NCI-H526 treated with DMSO at 0.1 percent for 48 hours (cell line): ENCODE results near the gene OCIAD1.
A peak's percentile ranks its signal among the peaks of the same experiment; 100 is the strongest.
"Not testable (repeated sequence)": the region's sequence is repeated elsewhere in the genome, so short reads cannot be mapped to it uniquely, and the experiment has no call there.

ENCODE experiments used
- DNase-seq: peaks from one replicate; lab custom pipeline; 2025; lab: John Stamatoyannopoulos, UW

Gene OCIAD1

GRCh38 chr4:48816971-48817370, 13.9 kb upstream of the OCIAD1 start:
- no peak for DNase-seq

DNA sequence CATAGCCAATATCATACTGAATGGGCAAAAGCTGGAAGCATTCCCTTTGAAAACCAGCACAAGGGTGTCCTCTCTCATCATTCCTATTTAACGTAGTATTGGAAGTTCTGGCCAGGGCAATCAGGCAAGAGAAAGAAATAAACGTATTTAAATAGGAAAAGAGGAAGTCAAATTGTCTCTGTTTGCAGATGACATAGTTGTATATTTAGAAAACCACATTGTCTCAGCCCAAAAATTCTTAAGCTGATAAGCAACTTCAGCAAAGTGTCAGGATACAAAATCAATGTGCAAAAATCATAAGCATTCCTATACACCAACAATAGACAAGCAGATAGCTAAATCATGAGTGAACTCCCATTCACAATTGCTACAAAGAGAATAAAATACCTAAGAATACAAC, 9.5 kb upstream of the OCIAD1 start:
- DNase-seq, result not testable (repeated sequence)

- no peak for DNase-seq
Observed at GRCh38 chr4:48827622-48828021, 3.3 kb upstream of the OCIAD1 start.

DNA sequence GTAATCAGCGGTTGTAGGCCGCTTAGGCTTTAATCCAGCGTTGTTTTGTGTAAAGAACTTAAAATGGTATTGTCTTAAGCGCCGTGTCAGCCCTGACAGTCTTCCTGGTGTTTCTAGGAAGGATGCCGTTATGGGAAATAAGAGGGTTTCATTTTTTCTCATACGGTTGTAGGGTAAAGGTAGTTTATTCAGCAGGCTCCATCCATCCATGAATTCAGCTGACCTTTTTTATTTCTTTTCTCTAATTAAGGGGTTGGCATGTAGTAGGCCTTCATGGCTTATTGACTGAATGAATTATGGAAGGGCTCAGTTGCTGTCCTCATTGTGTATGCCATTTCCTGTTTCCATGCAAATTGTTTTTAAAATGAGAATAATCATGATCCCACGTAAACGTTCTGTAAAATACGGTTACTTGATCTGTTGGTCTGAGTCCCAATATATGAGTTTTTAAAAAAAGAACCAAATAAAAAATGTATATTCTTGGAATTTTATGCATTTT, 693 bp downstream of the OCIAD1 start:
- peak; percentile 58 for DNase-seq

GRCh38 chr4:48832571-48832970, 1.7 kb downstream of the OCIAD1 start:
- DNase-seq, result no peak

GRCh38 chr4:48836658-48837057, 5.8 kb downstream of the OCIAD1 start:
- DNase-seq, result no peak

DNA sequence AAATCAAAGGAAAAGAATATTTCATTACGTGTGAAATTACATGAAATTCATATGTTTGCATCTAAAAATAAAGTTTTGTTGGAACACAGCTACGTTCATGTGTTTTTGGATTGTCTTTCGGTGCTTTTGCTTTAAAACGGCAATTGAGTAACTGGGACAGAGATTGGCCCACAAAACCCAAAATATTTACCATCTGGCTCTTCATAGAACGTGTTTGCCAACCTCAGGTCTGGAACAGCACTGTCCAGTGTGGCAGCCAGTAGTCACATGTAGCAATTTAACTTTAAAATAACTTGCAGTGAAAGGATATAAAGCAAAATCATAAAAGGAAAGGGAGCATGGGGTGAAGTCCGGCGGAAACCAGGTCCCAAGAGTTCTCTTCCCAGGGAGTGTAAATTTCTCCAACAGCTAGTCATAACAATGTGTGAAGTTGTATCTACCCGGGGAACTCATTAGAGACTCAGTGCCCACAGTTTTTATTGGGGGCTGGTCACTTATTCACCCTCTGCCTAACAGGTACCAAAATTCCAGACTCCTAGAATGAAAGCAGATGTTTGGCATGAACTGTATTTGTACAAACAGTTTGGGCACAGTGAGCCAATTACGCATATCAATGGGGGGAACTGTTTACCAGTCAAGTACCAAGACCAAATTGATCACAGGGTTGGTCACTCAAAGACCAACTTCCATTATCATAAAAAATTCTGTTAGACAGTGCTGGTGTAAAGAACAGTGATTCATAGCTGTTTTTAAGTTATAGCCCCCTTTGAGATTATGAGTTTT, 10.3 kb downstream of the OCIAD1 start:
- no peak for DNase-seq

DNA sequence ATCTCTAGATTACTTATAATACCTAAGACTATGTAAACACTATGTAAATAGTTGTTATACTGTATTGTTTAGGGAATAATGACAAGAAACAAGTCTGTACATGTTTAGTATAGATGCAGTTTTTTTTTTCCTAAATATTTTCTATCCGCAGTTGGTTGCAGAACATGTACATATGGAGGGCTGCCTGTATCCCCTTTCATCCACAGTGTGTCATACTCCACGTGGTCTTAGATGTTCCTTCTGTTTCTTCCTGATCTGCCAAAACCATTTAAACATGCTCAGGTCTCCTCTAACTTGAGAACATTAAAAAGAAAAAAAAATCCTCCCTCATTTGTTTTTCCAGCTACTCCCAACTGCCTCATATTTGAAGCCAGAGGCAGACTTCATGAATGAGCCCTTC, 14.0 kb downstream of the OCIAD1 start:
- no peak for DNase-seq

DNA sequence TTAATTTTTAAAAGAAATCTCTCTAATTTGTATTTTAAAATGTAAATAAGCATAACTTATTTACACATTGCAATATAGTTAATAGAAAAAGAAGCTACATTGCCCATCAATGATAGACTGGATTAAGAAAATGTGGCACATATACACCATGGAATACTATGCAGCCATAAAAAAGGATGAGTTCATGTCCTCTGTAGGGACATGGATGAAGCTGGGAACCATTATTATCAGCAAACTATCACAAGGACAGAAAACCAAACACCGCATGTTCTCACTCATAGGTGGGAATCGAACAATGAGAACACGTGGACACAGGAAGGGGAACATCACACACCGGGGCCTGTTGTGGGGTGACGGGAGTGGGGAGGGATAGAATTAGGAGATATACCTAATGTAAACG, 17.9 kb downstream of the OCIAD1 start:
- not testable (repeated sequence) for DNase-seq

- no peak for DNase-seq
Observed at GRCh38 chr4:48851651-48852050, 20.8 kb downstream of the OCIAD1 start.

DNA sequence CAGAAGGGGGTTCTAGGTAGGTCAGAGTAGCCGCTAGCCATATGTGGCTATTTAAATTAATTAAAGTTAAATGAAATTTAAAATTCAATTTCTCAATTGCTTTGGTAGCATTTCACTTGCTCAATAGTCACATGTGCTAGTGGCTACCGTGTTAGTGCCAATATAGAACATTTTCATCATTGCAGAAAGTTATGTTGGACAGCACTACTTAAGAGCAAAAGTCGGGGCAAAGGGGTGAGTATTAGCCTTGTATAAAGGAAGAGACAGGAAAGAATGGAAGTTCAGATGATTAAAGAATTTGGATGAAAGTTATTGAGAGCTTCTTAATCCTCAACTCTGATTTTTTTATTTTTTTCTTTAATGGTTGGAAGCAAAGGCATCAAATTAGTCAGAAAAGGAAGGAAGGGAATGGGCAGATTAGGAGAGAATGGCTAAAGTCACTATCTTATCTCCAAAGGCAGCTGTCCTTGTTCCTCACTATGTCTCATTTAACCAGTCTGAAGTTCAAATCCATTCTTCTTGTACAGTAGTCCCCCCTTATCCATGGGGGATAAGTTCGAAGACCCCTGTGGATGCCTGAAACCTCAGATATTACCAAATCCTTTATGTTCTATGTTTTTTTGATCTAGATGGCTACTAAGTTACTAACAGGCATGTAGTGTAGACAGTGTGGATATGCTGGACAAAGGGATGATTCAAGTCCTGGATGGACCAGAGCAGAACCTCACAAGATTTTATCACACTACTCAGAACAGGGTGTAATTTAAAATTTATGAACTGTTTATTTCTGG, 22.9 kb downstream of the OCIAD1 start:
- DNase-seq, result no peak

DNA sequence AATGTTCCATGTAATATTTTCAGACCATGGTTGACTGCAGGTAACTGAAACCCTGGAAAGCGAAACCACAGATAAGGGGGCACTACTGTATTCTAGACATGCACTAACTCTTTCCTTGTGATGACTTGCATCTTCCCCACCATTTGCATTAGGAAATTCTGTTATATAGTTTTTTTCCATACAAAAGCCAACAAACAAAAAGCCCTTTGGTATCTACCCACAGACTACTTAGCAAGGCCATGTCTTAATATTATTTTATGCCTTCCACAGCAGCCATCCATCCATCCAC, 23.5 kb downstream of the OCIAD1 start:
- DNase-seq, result no peak

GRCh38 chr4:48854982-48855381, 24.1 kb downstream of the OCIAD1 start:
- DNase-seq, result no peak

DNA sequence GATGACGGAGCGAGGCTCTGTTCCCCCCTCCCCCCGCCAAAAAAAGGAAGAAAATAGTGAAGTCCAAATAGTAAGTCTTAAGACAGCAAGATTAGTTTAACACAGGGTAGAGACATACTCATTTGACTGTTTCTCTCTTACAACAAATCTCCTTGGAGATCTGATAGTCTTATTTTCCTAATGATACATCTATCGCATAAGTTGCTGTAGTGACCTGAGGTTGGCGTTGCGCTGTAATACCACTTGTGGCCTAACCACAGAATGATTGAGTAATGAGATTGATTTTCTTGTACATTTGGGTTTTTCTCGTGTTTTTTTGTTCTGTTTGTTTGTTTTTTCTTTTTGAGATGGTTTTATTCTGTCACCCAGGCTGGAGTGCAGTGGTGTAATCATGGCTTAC, 27.2 kb downstream of the OCIAD1 start:
- no peak for DNase-seq

DNA sequence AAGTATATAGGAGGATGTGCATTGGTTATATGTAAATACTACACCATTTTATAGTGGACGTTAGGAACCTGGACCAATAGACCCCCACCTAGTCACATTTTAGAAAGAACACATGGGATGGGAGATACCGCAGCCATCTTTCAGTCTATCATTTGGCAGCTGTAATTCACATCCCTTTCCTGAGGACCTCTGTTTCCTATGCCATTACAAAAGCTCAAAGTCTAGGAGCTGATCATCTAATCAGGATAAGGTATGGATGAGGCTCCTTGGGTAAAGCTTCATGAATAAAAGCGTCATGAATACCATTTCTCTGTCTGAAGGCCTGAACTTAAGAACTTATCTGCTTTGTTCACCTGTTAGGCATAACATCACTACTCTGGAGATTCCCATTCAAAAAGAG, 31.1 kb downstream of the OCIAD1 start:
- DNase-seq, result no peak

- no peak for DNase-seq
Observed at GRCh38 chr4:48862661-48863060, 31.8 kb downstream of the OCIAD1 start.

- no peak for DNase-seq
Observed at GRCh38 chr4:48863728-48864127, 32.8 kb downstream of the OCIAD1 start.

GRCh38 chr4:48864696-48865095, 33.8 kb downstream of the OCIAD1 start:
- DNase-seq, result not testable (repeated sequence)

DNA sequence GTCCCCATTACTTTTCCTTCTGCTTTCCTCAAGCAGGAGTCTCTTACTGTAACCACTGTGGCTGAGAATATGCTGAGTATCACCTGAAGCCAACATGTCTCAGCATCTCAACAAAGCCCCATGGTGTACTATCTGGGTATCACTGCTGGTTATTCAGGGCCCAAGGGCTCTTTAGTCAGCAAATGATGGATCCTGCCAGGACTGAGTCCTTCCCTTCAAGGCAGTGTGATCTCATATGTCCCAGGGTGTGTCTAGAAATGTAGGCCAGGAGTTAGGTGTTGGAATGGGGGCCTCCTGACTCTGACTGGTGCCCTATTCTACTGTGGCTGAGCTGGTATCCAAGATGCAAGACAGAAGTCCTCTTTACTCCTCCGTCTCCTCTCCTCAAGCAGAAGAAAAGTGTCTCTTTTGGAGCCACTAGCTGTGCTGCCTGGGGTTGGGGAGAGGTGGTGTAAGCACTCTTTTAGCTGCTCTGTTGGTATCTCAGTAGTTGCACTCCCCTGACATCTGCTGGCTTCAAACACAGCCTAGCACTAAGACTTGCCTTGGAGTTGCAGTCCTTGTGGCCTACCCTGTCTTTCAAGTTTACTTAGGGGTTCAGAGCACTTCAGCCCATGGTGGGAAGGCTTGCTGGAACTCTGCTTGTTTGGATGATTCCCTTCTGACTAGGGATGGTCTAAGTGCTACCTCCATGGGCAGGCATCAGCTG, 47.1 kb downstream of the OCIAD1 start:
- no peak for DNase-seq

DNA sequence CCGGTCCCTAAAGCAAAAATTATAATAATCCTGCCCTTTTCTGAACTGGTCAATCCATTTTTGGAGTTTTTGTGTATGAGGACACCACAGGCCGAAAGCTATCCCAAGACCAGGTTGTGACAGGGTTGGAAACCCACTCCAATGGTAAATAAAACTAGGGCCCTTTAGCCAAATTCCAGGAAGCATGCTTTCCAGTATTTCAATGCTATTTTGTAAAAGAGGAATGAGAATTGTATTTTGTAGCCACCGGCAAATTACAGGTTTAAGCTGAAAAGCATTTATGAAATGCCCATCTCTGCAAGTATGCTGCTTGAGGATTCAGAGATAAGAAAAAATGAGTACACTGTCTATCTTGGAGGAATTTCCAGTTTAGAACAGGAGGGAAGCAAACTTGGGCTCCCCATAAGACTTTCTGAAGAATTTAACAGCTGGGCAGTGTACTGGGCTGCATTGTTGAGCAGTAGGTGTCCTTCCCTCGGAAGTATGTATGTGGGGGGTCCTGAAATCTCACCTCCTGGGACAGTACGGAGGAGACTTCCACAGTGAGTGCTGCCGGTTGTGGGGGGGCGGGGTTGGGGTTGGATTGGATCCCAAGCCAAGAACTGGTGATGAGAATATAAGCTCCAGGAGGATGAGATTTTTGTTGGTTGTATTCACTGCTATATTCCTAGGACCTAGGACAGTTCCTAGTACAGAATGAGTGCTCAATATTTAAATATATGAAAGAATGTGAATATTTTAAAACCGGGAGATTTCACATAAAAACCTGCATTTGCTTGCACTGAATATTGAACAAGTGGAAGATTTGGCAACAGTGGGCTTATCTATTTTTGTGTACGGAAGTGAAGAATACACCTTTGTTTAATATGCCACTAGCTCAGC, 48.9 kb downstream of the OCIAD1 start:
- no peak for DNase-seq

DNA sequence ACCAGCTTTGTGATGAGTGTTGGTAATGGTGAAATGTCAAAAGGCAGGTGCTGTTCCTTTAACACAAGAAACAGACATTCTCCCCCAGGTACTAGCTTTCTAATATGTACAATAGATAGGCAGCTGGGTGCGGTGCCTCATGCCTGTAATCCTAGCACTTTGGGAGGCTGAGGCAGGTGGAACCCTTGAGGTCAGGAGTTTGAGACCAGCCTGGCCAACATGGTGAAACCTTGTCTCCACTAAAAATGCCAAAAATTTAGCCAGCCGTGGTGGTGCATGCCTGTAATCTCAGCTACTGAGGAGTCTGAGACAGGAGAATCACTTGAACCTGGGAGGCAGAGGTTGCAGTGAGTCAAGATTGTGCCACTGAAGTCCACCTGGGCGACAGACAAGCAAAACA, 50.8 kb downstream of the OCIAD1 start:
- DNase-seq, result not testable (repeated sequence)

- not testable (repeated sequence) for DNase-seq
Observed at GRCh38 chr4:48889750-48890149, 58.9 kb downstream of the OCIAD1 start.
